GM19193 (cell line): ENCODE data around the gene SNRPA.

Experiments
- POLR2A ChIP-seq: IDR thresholded peaks from 4 replicates; pipeline ENCODE4 v1.6.1; 2011; ENCODE audit not compliant: insufficient read depth, insufficient read length; ENCODE audit errors: extremely low read depth

Gene SNRPA

DNA sequence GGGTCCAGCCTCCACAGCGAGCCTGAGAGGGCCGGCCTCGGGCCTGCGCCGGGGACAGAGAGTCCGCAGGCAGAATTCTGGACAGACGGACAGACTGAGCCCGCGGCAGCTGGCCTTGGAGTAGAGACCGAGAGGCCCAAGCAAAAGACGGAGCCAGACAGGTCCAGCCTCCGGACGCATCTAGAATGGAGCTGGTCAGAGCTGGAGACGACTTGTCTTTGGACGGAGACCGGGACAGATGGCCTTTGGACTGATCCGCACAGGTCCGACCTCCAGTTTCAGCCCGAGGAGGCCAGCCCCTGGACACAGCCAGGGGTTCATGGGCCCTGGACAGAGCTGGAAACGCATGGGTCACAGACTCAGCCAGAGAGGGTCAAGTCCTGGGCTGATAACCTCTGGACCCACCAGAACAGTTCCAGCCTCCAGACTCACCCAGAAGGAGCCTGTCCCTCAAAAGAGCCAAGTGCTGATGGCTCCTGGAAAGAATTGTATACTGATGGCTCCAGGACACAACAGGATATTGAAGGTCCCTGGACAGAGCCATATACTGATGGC lies 33.6 kb upstream of the SNRPA start:
- TF ChIP-seq POLR2A: no peak

DNA sequence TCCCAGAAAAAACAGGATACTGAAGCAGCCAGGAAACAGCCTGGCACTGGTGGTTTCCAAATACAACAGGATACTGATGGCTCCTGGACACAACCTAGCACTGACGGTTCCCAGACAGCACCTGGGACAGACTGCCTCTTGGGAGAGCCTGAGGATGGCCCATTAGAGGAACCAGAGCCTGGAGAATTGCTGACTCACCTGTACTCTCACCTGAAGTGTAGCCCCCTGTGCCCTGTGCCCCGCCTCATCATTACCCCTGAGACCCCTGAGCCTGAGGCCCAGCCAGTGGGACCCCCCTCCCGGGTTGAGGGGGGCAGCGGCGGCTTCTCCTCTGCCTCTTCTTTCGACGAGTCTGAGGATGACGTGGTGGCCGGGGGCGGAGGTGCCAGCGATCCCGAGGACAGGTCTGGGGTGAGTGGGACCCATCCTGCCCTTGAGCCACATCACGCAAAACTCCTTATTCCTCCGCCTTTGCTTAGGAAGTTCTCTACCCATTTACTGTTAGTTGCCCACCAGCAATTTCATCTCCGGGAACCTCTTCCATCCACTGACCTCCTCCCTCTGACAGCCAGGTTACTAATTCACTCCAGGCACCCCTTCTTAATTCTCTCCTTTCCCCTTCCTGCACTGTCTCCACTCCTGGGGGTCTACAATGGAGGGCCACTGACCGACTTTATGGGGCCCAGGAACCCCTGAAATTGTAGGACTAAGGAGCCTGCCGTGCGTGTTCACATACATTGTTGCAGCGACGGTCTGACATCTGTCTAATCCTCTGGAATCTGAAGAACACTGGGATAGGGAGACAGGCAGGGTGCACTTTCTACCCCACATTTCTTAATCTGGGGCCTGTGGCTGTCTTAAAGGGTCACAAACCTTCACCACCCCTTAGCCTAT lies 32.9 kb upstream of the SNRPA start:
- no peak for TF ChIP-seq POLR2A

DNA sequence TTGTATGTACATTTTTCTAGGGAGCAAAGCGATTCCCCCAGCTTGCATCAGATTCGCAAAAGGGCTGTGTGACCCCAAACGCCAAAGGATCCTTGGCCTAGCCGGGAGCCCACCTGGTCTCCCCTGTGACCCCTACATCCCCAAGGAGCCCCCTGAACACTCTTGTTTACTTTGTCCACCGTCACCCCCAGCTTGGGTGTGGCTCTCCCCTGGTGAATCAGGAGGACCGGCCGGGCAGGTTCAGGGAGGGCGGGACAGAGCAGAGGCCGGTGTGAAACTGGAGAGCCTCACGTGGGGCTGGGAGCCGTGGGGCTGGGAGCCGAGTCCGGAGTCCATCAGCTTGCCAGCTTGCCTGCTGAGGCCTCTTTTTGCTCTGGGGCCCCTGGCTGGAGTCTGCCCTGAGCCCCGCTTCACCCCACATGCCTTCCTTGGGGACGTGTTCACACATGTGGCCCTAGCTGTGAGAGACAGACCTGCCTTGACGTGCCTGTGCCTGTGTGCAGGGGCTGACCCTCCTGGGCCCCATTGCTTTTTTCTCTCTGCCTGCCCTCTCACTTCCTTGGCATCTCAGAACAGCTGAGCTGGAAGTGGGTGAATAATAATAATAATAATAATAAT lies 32.1 kb upstream of the SNRPA start:
- peak; percentile 52 for TF ChIP-seq POLR2A

GRCh38 chr19:40719414-40719894 lies 31.5 kb upstream of the SNRPA start:
- no peak for TF ChIP-seq POLR2A

DNA sequence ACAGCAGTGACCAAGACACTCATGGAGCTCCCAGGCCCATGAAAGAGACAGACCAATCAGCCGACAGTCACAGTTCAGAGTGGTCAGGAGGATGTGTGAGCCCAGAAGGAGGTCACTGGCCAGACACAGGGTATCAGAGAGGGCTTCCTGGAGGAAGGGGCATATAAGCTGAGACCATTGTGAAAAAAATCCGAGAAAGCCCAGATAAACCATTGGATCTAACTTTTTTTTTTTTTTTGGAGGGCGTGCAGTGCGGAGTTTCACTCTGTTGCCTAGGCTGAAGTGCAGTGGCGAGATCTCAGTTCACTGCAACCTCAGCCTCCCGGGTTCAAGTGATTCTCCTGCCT lies 29.9 kb upstream of the SNRPA start:
- no peak for TF ChIP-seq POLR2A

- no peak for TF ChIP-seq POLR2A
Measured at GRCh38 chr19:40721936-40722661, 28.9 kb upstream of the SNRPA start.

- TF ChIP-seq POLR2A: no peak
Measured at GRCh38 chr19:40723661-40724254, 27.2 kb upstream of the SNRPA start.

- no peak for TF ChIP-seq POLR2A
Measured at GRCh38 chr19:40724315-40724714, 26.7 kb upstream of the SNRPA start.

DNA sequence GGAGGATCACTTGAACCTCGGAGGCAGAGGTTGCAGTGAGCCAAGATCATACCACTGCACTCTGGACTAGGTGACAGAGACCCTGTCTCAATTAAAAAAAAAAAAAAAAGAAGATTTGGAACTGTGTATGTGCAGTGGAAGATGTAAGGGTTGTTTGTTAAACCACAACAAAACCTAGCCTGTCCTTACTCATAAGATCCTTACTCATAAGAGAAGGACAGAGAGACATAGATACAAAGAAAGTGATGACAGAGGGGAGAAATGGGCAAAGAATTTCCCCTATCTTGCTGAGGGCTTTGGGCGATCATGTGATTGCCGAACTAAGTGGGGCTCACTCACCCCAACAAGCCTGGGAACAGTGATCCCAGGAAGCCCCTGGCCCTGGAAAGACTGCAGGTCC lies 26.1 kb upstream of the SNRPA start:
- TF ChIP-seq POLR2A: no peak

DNA sequence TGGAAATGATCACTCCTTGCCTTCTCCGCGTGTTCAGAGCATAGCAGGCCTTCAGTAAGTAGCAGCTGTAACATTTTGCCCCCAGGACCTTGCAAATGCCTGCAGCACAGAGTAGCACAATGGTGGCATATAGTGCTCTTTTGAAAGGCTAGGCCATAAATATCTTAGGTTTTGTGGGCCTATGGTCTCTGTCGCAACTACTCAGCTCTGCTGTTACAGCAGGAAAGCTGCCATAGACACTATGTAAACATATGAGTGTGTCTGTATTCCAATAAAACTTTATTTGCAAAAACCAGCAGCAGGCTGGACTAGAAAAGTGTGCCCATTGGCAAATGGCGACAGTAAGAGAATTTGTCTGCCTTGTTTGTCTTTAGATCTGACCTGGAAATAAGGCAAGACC lies 24.7 kb upstream of the SNRPA start:
- TF ChIP-seq POLR2A: no peak

DNA sequence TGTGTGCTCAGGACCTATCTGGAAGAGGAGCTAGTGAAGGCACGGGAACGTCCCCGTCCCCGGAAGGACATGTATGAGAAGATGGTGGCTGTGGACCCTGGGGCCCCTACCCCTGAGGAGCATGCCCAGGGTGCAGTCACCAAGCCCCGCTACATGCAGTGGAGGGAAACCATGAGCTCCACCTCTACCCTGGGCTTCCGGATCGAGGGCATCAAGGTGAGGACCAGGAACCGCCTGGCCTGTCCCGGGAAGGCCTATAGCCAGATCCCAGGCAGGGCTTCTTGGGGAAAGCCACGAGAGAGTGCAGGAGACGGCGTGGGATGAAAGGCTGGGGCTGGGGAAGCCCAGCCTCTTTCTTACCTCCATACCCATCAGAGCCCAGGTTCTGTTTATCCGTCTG lies 17.9 kb upstream of the SNRPA start:
- no peak for TF ChIP-seq POLR2A

DNA sequence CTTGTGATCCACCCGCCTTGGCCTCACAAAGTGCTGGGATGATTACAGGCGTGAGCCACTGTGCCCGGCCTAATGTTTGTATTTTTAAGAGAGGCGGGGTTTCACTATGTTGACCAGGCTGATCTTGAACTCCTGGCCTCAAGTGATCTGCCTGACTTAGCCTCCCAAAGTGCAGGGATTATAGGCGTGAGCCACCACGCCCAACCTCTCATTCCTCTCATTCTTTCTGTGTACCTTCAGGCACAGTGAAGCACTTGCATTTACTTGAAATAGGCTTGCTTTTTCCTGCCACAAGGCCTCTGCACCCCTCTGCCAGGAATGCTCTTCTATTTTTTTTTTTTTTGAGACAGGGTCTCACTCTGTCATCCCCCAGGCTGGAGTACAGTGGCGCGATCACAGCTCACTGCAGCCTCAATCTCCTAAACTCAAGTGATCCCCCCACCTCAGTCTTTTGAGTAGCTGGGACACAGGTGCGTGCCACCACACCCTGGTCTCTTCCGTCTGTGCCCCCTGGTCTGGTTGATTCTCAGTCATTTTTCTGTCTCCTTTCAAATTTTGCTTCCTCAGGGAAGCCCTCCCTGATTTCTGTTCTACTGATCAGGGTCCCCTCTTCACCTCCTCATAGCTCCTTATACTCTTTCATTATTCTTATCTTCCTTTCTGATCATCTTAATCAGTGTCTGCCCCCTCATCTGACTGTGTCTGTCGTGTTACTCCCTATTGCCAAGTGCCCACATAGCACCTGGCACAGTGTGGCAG lies 15.8 kb upstream of the SNRPA start:
- TF ChIP-seq POLR2A: no peak

- no peak for TF ChIP-seq POLR2A
Measured at GRCh38 chr19:40736661-40737060, 14.3 kb upstream of the SNRPA start.

DNA sequence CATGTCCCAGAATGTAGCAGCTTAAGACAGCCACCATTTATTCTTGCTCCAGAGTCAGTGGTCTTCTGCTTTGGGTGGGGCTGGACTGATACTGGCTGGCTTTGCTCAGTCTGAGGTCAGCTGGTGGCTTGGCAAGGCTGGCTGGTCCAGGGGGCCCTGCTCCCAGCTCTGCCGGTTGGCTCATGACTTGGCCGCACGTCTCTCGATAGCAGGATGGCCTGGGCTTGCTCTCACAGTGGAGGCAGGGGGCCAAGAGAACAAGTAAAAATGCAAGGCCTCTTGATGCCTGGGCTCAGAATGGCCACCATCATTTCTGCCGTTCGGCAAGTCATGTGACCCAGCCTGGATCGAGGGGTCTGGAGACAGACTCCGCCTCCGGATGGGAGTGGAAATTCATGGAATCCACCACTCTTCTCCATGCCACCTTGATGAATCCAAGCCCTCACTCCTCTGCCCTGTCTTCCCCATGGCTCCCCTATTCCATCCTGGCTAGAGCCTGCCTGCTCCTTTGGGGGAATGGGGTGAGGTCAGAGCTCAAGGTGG lies 13.8 kb upstream of the SNRPA start:
- TF ChIP-seq POLR2A: no peak
